ENCODE results near the gene PSMC5. TPM values are rescaled to one million over a fixed set of nuclear protein-coding genes. Genes with fewer than 3 reads are reported as not detected.
"Not testable (repeated sequence)": the region's sequence is repeated elsewhere in the genome, so short reads cannot be mapped to it uniquely, and the experiment has no call there.

Gene PSMC5
- total RNA-seq, 4 donors from 2014 or later: 63.2 to 131 (median 77.9) TPM

- WGBS, 2 donors (ENCODE audit: low coverage in 1 of 2): 68 to 88% methylated on average over 4 of the region's 4 CpGs
These were observed 43.0 kb downstream of the PSMC5 start for GRCh38 chr17:63870292-63870665.

GRCh38 chr17:63871646-63872365, 44.6 kb downstream of the PSMC5 start:
- WGBS, 2 donors (ENCODE audit: low coverage in 1 of 2): 92% methylated on average over 15 of the region's 15 CpGs; no CpG with 5 or more reads in 1 of the 2 donors
- H3K27ac ChIP-seq; H3K4me1 ChIP-seq; in situ Hi-C loops (cut with MboI; ENCODE audit: low pct_ligation_motif_present in 1 of 4, low pct_unique_long_range_greater_than_20kb in 1 of 4, low sequenced_read_pairs in 3 of 4); H3K9me3 ChIP-seq; intact Hi-C loops (cut with DNase I; ENCODE audit: low total_unique reads); H3K4me3 ChIP-seq; DNase-seq; H3K36me3 ChIP-seq; H3K27me3 ChIP-seq: not testable (repeated sequence)

More at GRCh38 chr17:63870292-63870665, 43.0 kb downstream of the PSMC5 start:
- in situ Hi-C loops (cut with MboI; ENCODE audit: low pct_ligation_motif_present in 1 of 4, low pct_unique_long_range_greater_than_20kb in 1 of 4, low sequenced_read_pairs in 3 of 4); H3K4me1 ChIP-seq; H3K4me3 ChIP-seq; DNase-seq; H3K27me3 ChIP-seq; intact Hi-C loops (cut with DNase I; ENCODE audit: low total_unique reads); H3K36me3 ChIP-seq; H3K9me3 ChIP-seq; H3K27ac ChIP-seq: not testable (repeated sequence)

GRCh38 chr17:63873577-63873976, 46.3 kb downstream of the PSMC5 start, which contains the start of gene CSH2:
Gene CSH2 (minus strand): TSS chr17:63873677. CDS start chr17:63873614, 63 bp downstream.
- H3K27ac ChIP-seq; DNase-seq; H3K27me3 ChIP-seq; intact Hi-C loops (cut with DNase I; ENCODE audit: low total_unique reads); in situ Hi-C loops (cut with MboI; ENCODE audit: low pct_ligation_motif_present in 1 of 4, low pct_unique_long_range_greater_than_20kb in 1 of 4, low sequenced_read_pairs in 3 of 4); H3K4me1 ChIP-seq; H3K9me3 ChIP-seq; H3K4me3 ChIP-seq; H3K36me3 ChIP-seq: not testable (repeated sequence)
- WGBS, 2 donors (ENCODE audit: low coverage in 1 of 2): no CpG with 5 or more reads among the region's 7 CpGs

- in situ Hi-C loops (cut with MboI; ENCODE audit: low pct_ligation_motif_present in 1 of 4, low pct_unique_long_range_greater_than_20kb in 1 of 4, low sequenced_read_pairs in 3 of 4); H3K36me3 ChIP-seq; H3K4me1 ChIP-seq; H3K9me3 ChIP-seq; H3K4me3 ChIP-seq; H3K27me3 ChIP-seq; intact Hi-C loops (cut with DNase I; ENCODE audit: low total_unique reads); H3K27ac ChIP-seq; DNase-seq: not testable (repeated sequence)
- WGBS, 2 donors (ENCODE audit: low coverage in 1 of 2): 68% methylated on average over 4 of the region's 8 CpGs; no CpG with 5 or more reads in 1 of the 2 donors
These were observed 46.9 kb downstream of the PSMC5 start for GRCh38 chr17:63874061-63874626.

GRCh38 chr17:63874693-63875092, 47.5 kb downstream of the PSMC5 start:
- H3K36me3 ChIP-seq; H3K4me3 ChIP-seq; intact Hi-C loops (cut with DNase I; ENCODE audit: low total_unique reads); H3K27me3 ChIP-seq; H3K27ac ChIP-seq; H3K9me3 ChIP-seq; in situ Hi-C loops (cut with MboI; ENCODE audit: low pct_ligation_motif_present in 1 of 4, low pct_unique_long_range_greater_than_20kb in 1 of 4, low sequenced_read_pairs in 3 of 4); H3K4me1 ChIP-seq; DNase-seq: not testable (repeated sequence)
- 72 to 100% methylated on average over 3 to 6 of the region's 6 CpGs for WGBS, 2 donors (ENCODE audit: low coverage in 1 of 2)

- WGBS, 2 donors (ENCODE audit: low coverage in 1 of 2): 77 to 84% methylated on average over 4 to 9 of the region's 9 CpGs
- H3K27me3 ChIP-seq; H3K9me3 ChIP-seq; H3K27ac ChIP-seq; H3K36me3 ChIP-seq; intact Hi-C loops (cut with DNase I; ENCODE audit: low total_unique reads); in situ Hi-C loops (cut with MboI; ENCODE audit: low pct_ligation_motif_present in 1 of 4, low pct_unique_long_range_greater_than_20kb in 1 of 4, low sequenced_read_pairs in 3 of 4); DNase-seq; H3K4me3 ChIP-seq; H3K4me1 ChIP-seq: not testable (repeated sequence)
These were observed 51.2 kb downstream of the PSMC5 start for GRCh38 chr17:63878413-63878812.

GRCh38 chr17:63880706-63881105, 53.5 kb downstream of the PSMC5 start:
- Histone ChIP-seq H3K4me1 (no peaks in the 10 kb centered on the region), H3K9me3 (no peaks in the 10 kb centered on the region), H3K27me3 (no peaks in the 10 kb centered on the region), H3K4me3 (no peak overlapping the region), H3K36me3 (no peaks in the 10 kb centered on the region), H3K27ac (no peak overlapping the region)
- 77% methylated on average over 12 of the region's 12 CpGs; no CpG with 5 or more reads in 1 of the 2 donors for WGBS, 2 donors (ENCODE audit: low coverage in 1 of 2)
- in situ Hi-C loops (cut with MboI; ENCODE audit: low pct_ligation_motif_present in 1 of 4, low pct_unique_long_range_greater_than_20kb in 1 of 4, low sequenced_read_pairs in 3 of 4) (no loop called here), intact Hi-C loops (cut with DNase I; ENCODE audit: low total_unique reads) (no loop called here)
- DNase-seq: no peak
- TF ChIP-seq POLR2A (IDR thresholded peaks at IDR 0.05) (no peak), POLR2AphosphoS5 (IDR thresholded peaks at IDR 0.05) (no peak), CTCF (IDR thresholded peaks at IDR 0.05) (no peak), EP300 (IDR thresholded peaks at IDR 0.05; ENCODE audit: low read depth) (no peak)

- in situ Hi-C loops (cut with MboI; ENCODE audit: low pct_ligation_motif_present in 1 of 4, low pct_unique_long_range_greater_than_20kb in 1 of 4, low sequenced_read_pairs in 3 of 4); H3K27me3 ChIP-seq; H3K9me3 ChIP-seq; H3K4me1 ChIP-seq; H3K27ac ChIP-seq; H3K4me3 ChIP-seq; intact Hi-C loops (cut with DNase I; ENCODE audit: low total_unique reads); DNase-seq; H3K36me3 ChIP-seq: not testable (repeated sequence)
- 66% methylated on average over 11 of the region's 11 CpGs; no CpG with 5 or more reads in 1 of the 2 donors for WGBS, 2 donors (ENCODE audit: low coverage in 1 of 2)
These were observed 54.1 kb downstream of the PSMC5 start for GRCh38 chr17:63881337-63881736.
